Measurements from ENCODE around the gene GABRB2. TPM values are rescaled to one million over a fixed set of nuclear protein-coding genes. Genes with fewer than 3 reads are reported as not detected.

Gene GABRB2
- total RNA-seq, 1 experiment from 2014 or later = not detected

DNA sequence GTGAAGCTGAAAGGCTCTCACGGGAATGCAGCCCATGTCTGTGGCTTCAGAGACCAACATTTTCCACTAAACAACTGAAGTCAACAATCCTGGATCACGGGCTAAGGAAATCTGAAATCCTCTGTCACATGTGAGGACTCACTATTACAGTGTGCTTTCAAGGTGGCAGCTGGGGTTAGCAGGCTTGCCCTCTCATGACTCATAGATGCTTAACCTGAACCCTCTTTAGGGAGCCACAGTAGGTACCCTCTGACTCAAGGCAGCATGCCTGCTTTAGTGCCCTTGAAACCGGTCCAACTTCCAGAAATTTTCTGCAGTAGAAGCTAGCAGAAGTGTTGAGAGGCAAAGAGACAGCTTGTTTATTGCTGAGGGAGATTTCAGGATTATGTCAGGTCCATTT is 232.5 kb downstream of the GABRB2 start:
- no TSS peak for BruUV-seq (replicated peaks)
- in situ Hi-C loops (cut with HindIII; ENCODE audit: low pct_unique_long_range_greater_than_20kb, low sequenced_read_pairs) = no loop called here

DNA sequence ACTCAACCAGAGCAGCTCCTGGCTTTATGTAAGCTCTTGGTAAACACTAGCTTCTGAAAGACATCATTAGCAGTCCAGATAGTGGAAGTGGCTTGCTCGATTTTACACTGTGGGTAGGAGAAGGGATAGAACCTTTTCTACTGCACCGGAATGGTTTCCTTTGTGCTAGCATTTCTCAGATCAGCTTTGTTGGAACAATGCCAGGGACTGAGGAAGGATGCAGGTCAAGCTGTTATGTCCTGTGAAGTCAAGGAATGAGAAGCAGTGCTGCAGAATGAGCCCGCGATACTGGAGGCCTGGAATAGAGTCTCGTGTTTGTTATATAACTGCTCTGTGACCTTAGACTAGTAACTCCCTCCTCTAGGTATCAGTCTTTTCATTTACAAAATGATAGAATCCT is 233.6 kb downstream of the GABRB2 start:
- POLR2A ChIA-PET = no interaction called here
- BruUV-seq (replicated peaks) = no TSS peak
- Histone ChIP-seq H3K9me3 (ENCODE audit: control insufficient read depth, insufficient read depth, low read depth, low read length) (no peaks in the 10 kb centered on the region), H3K27ac (ENCODE audit: low read length) (no peak overlapping the region), H3K4me1 (ENCODE audit: control insufficient read depth, insufficient read depth, low read length) (no peaks in the 10 kb centered on the region), H3K27me3 (ENCODE audit: control insufficient read depth, insufficient read depth, low read length) (no peaks in the 10 kb centered on the region), H3K36me3 (ENCODE audit: control insufficient read depth, insufficient read depth, low read length) (no peaks in the 10 kb centered on the region), H3K4me3 (ENCODE audit: low read depth in 2 of 2, low read length in 2 of 2) (no peak overlapping the region)
- CTCF ChIA-PET = no interaction called here
- no peak for TF ChIP-seq SIN3A (IDR thresholded peaks at IDR 0.05; ENCODE audit: borderline replicate concordance, insufficient read depth, low read depth, low read length)
- TF ChIP-seq POLR2AphosphoS5 (IDR thresholded peaks at IDR 0.05; ENCODE audit: low read depth, low read length) = no peak
- TF ChIP-seq, protein P1, sequence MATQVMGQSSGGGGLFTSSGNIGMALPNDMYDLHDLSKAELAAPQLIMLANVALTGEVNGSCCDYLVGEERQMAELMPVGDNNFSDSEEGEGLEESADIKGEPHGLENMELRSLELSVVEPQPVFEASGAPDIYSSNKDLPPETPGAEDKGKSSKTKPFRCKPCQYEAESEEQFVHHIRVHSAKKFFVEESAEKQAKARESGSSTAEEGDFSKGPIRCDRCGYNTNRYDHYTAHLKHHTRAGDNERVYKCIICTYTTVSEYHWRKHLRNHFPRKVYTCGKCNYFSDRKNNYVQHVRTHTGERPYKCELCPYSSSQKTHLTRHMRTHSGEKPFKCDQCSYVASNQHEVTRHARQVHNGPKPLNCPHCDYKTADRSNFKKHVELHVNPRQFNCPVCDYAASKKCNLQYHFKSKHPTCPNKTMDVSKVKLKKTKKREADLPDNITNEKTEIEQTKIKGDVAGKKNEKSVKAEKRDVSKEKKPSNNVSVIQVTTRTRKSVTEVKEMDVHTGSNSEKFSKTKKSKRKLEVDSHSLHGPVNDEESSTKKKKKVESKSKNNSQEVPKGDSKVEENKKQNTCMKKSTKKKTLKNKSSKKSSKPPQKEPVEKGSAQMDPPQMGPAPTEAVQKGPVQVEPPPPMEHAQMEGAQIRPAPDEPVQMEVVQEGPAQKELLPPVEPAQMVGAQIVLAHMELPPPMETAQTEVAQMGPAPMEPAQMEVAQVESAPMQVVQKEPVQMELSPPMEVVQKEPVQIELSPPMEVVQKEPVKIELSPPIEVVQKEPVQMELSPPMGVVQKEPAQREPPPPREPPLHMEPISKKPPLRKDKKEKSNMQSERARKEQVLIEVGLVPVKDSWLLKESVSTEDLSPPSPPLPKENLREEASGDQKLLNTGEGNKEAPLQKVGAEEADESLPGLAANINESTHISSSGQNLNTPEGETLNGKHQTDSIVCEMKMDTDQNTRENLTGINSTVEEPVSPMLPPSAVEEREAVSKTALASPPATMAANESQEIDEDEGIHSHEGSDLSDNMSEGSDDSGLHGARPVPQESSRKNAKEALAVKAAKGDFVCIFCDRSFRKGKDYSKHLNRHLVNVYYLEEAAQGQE (IDR thresholded peaks at IDR 0.05; ENCODE audit: insufficient read depth in 1 of 2, low read depth in 2 of 2, low read length in 1 of 2) = no peak
- TF ChIP-seq, protein P2, sequence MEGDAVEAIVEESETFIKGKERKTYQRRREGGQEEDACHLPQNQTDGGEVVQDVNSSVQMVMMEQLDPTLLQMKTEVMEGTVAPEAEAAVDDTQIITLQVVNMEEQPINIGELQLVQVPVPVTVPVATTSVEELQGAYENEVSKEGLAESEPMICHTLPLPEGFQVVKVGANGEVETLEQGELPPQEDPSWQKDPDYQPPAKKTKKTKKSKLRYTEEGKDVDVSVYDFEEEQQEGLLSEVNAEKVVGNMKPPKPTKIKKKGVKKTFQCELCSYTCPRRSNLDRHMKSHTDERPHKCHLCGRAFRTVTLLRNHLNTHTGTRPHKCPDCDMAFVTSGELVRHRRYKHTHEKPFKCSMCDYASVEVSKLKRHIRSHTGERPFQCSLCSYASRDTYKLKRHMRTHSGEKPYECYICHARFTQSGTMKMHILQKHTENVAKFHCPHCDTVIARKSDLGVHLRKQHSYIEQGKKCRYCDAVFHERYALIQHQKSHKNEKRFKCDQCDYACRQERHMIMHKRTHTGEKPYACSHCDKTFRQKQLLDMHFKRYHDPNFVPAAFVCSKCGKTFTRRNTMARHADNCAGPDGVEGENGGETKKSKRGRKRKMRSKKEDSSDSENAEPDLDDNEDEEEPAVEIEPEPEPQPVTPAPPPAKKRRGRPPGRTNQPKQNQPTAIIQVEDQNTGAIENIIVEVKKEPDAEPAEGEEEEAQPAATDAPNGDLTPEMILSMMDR (IDR thresholded peaks at IDR 0.05) = no peak
- TF ChIP-seq TCF7L2 (IDR thresholded peaks at IDR 0.05; ENCODE audit: low read depth, low read length) = no peak
- in situ Hi-C loops (cut with HindIII; ENCODE audit: low pct_unique_long_range_greater_than_20kb, low sequenced_read_pairs) (no loop called here), intact Hi-C loops (cut with micrococcal nuclease; ENCODE audit: unreplicated experiment) (no loop called here)
- ATAC-seq = no peak
- DNase-seq (ENCODE audit: low read depth, low spot score) = no peak

More for the DNA sequence above, 232.5 kb downstream of the GABRB2 start:
- POLR2A ChIA-PET = no interaction called here
- H3K27me3 ChIP-seq (ENCODE audit: control insufficient read depth, insufficient read depth, low read length) = no peaks in the 10 kb centered on the region
- H3K4me1 ChIP-seq (ENCODE audit: control insufficient read depth, insufficient read depth, low read length) = no peaks in the 10 kb centered on the region
- H3K27ac ChIP-seq (ENCODE audit: low read length) = no peak overlapping the region
- intact Hi-C loops (cut with micrococcal nuclease; ENCODE audit: unreplicated experiment) = no loop called here
- no peaks in the 10 kb centered on the region for H3K9me3 ChIP-seq (ENCODE audit: control insufficient read depth, insufficient read depth, low read depth, low read length)
- H3K36me3 ChIP-seq (ENCODE audit: control insufficient read depth, insufficient read depth, low read length) = no peaks in the 10 kb centered on the region; the same call in 1 of the 2 replicates
- DNase-seq (ENCODE audit: low read depth, low spot score) (no peak), ATAC-seq (no peak)
- TF ChIP-seq POLR2AphosphoS5 (IDR thresholded peaks at IDR 0.05; ENCODE audit: low read depth, low read length) (no peak), TCF7L2 (IDR thresholded peaks at IDR 0.05; ENCODE audit: low read depth, low read length) (no peak), SIN3A (IDR thresholded peaks at IDR 0.05; ENCODE audit: borderline replicate concordance, insufficient read depth, low read depth, low read length) (no peak)
- TF ChIP-seq, protein P2 (IDR thresholded peaks at IDR 0.05) = no peak
- TF ChIP-seq, protein P1 (IDR thresholded peaks at IDR 0.05; ENCODE audit: insufficient read depth in 1 of 2, low read depth in 2 of 2, low read length in 1 of 2) = no peak
- no peak overlapping the region for H3K4me3 ChIP-seq (ENCODE audit: low read depth in 2 of 2, low read length in 2 of 2)
- CTCF ChIA-PET = no interaction called here

Measured in Panc1 (cell line).